CD14-positive monocyte (primary cell): ENCODE results near the gene DCTN1. TPM values are rescaled to one million over a fixed set of nuclear protein-coding genes. Genes with fewer than 3 reads are reported as not detected.

Experiments
- DNase-seq, 3 donors: peaks; one replicate each; pipeline ENCODE4 v3.0.0-alpha.2; 2011 to 2022
- H2AFZ ChIP-seq: 2 replicates; pipeline ENCODE4 v1.6.0; 2012; ENCODE audit warnings: mild to moderate bottlenecking, low read depth, low read length, inconsistent platforms; ENCODE audit not compliant: insufficient read depth, poor library complexity, severe bottlenecking
- H3K27ac ChIP-seq, 2 donors: 1 replicate in 1 of 2; 2 replicates in 1 of 2; pipeline ENCODE4 v1.5.1; 2012 to 2013; ENCODE audit warnings: low read length in 2 of 2, control low read depth in 1 of 2, inconsistent platforms in 1 of 2, low read depth in 1 of 2, mild to moderate bottlenecking in 1 of 2
- H3K27me3 ChIP-seq, 2 donors: one replicate each; pipeline versions ENCODE4 v1.6.0 to v1.6.1; 2011 to 2013; ENCODE audit warnings: low read length in 2 of 2; ENCODE audit not compliant: control insufficient read depth in 2 of 2, insufficient read depth in 2 of 2
- H3K36me3 ChIP-seq, 2 donors: replicated peaks in 1 of 2; 1 replicate in 1 of 2; 2 replicates in 1 of 2; pipeline versions ENCODE4 v1.5.1 to v1.6.1; 2012 to 2013; ENCODE audit warnings: low read length in 2 of 2, control low read depth in 1 of 2, inconsistent platforms in 1 of 2, mild to moderate bottlenecking in 1 of 2; ENCODE audit not compliant: insufficient read depth in 2 of 2, control insufficient read depth in 1 of 2
- H3K4me1 ChIP-seq, 2 donors: 1 replicate in 1 of 2; 2 replicates in 1 of 2; pipeline versions ENCODE4 v1.5.1 to v1.6.1; 2012 to 2013; ENCODE audit warnings: low read length in 2 of 2, control low read depth in 1 of 2, inconsistent platforms in 1 of 2, mild to moderate bottlenecking in 1 of 2, moderate library complexity in 1 of 2; ENCODE audit not compliant: insufficient read depth in 2 of 2, control insufficient read depth in 1 of 2
- H3K4me2 ChIP-seq: replicated peaks from 2 replicates; pipeline ENCODE3; 2012; ENCODE audit warnings: low read length, moderate library complexity, mild to moderate bottlenecking; ENCODE audit not compliant: poor library complexity, severe bottlenecking; ENCODE audit errors: extremely low read depth
- H3K4me3 ChIP-seq, 3 experiments: fragments of 200-600 bp in 1 of 3; sonication (generic) in 1 of 3; replicated peaks in 1 of 3; 1 replicate in 2 of 3; 2 replicates in 1 of 3; pipeline ENCODE4 v1.5.1; 2011 to 2013; ENCODE audit warnings: low read length in 3 of 3, mild to moderate bottlenecking in 3 of 3, control low read depth in 2 of 3, low read depth in 2 of 3, inconsistent platforms in 1 of 3, moderate library complexity in 1 of 3
- H3K79me2 ChIP-seq: 2 replicates; pipeline ENCODE4 v1.6.0; 2012; ENCODE audit warnings: mild to moderate bottlenecking, control low read depth, inconsistent platforms, low read length, moderate library complexity; ENCODE audit not compliant: insufficient read depth
- H3K9ac ChIP-seq: 2 replicates; pipeline ENCODE4 v1.6.0; 2017; ENCODE audit warnings: low read length, mild to moderate bottlenecking; ENCODE audit not compliant: insufficient read depth, poor library complexity, severe bottlenecking
- H3K9me3 ChIP-seq, 2 donors: replicated peaks in 1 of 2; 1 replicate in 1 of 2; 2 replicates in 1 of 2; pipeline versions ENCODE4 v1.5.1 to v1.6.1; 2012 to 2013; ENCODE audit warnings: low read length in 2 of 2, control low read depth in 1 of 2; ENCODE audit not compliant: control insufficient read depth in 1 of 2, insufficient read depth in 1 of 2
- H4K20me1 ChIP-seq: 2 replicates; pipeline ENCODE4 v1.6.0; 2012; ENCODE audit warnings: mild to moderate bottlenecking, low read length, control low read depth, moderate library complexity; ENCODE audit not compliant: insufficient read depth
- H3K27ac Mint-ChIP-seq, 7 donors: one replicate each; pipeline ENCODE4 v1.8.0; 2020; ENCODE audit warnings: mild to moderate bottlenecking in 7 of 7, mixed read lengths in 7 of 7, moderate library complexity in 6 of 7, inconsistent platforms in 2 of 7
- H3K27me3 Mint-ChIP-seq, 3 donors: one replicate each; pipeline ENCODE4 v1.8.0; 2021 to 2022; ENCODE audit warnings: low read depth in 3 of 3, mild to moderate bottlenecking in 3 of 3, mixed read lengths in 3 of 3, moderate library complexity in 3 of 3, inconsistent platforms in 1 of 3
- H3K36me3 Mint-ChIP-seq, 2 donors: one replicate each; pipeline ENCODE4 v1.8.0; 2020; ENCODE audit warnings: mixed read lengths in 2 of 2, inconsistent platforms in 1 of 2, mild to moderate bottlenecking in 1 of 2
- H3K4me1 Mint-ChIP-seq: one replicate; pipeline ENCODE4 v1.8.0; 2020; ENCODE audit warnings: mild to moderate bottlenecking, mixed read lengths
- H3K4me3 Mint-ChIP-seq, 2 donors: one replicate each; pipeline ENCODE4 v1.8.0; 2020; ENCODE audit warnings: mild to moderate bottlenecking in 2 of 2, mixed read lengths in 2 of 2, moderate library complexity in 1 of 2
- H3K9me3 Mint-ChIP-seq, 7 donors: one replicate each; pipeline ENCODE4 v1.8.0; 2020 to 2022; ENCODE audit warnings: mixed read lengths in 7 of 7, mild to moderate bottlenecking in 6 of 7, moderate library complexity in 6 of 7, inconsistent platforms in 2 of 7
- WGBS: methylation state at CpG from one replicate; pipeline ENCODE4 v1.1.5; 2013; ENCODE audit warnings: missing lambda C conversion rate; ENCODE audit not compliant: insufficient coverage; 5-methylcytosine and 5-hydroxymethylcytosine counted together
- intact Hi-C, 2 donors: fragments of 100-400 bp; cut with micrococcal nuclease; formaldehyde crosslinking; loops; one replicate each; pipeline versions ENCODE4 v1.15.0 to v1.15.1; 2023
- polyA plus RNA-seq, 3 donors: library from polyadenylated mRNA; depleted of rRNA in 1 of 3; unstranded in 2 of 3; stranded (reverse) in 1 of 3; fragments of 300-500 nt in 2 of 3; fragments of >200 nt in 1 of 3; fragmentation: Illumina TruSeq in 2 of 3; gene quantifications; 1 replicate in 2 of 3; 2 replicates in 1 of 3; pipeline ENCODE4 v1.2.3, GENCODE V29; 2012 to 2021
- TF ChIP-seq, protein P1 (sequence below): fragments of 200-600 bp; IDR thresholded peaks from one replicate; pipeline ENCODE4 v1.8.0; 2022; ENCODE audit warnings: antibody characterized with exemption, mild to moderate bottlenecking

DCTN1 gene
- polyA plus RNA-seq, 3 donors = 27.7 to 45.5 (median 45.5) TPM

DNA sequence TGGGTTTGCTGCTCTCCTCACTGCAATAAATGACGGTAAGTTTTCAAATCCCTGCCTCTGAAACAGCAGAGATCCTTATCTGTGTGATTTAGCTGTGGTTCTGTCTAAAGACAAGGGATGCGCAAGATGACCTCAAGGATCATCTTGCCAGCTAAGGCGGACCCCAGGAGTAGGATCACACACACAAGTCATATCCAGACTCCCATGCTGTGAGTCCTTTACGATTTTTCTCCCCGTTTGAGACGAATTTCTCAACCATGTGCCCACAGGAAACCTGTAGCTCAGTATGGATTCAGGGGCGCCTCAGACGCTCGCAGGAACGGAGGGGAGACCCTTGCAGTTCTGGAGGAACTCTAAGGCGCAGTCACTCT, 11.1 kb upstream of the DCTN1 start:
- H4K20me1 ChIP-seq = peaks cover 28% of the 10 kb centered on the region
- H2AFZ ChIP-seq = peak overlapping the region; percentile 90
- Mint-ChIP-seq H3K36me3 (no peaks in the 10 kb centered on the region), H3K4me1 (peaks cover 8% of the 10 kb centered on the region), H3K4me3 (peak overlapping the region; percentile 93 to 95), H3K27ac (peak overlapping the region in 6 of 7 donors; percentile 86 to 100 (median 99)), H3K9me3 (no peaks in the 10 kb centered on the region), H3K27me3 (no peaks in the 10 kb centered on the region)
- TF ChIP-seq, protein P1, sequence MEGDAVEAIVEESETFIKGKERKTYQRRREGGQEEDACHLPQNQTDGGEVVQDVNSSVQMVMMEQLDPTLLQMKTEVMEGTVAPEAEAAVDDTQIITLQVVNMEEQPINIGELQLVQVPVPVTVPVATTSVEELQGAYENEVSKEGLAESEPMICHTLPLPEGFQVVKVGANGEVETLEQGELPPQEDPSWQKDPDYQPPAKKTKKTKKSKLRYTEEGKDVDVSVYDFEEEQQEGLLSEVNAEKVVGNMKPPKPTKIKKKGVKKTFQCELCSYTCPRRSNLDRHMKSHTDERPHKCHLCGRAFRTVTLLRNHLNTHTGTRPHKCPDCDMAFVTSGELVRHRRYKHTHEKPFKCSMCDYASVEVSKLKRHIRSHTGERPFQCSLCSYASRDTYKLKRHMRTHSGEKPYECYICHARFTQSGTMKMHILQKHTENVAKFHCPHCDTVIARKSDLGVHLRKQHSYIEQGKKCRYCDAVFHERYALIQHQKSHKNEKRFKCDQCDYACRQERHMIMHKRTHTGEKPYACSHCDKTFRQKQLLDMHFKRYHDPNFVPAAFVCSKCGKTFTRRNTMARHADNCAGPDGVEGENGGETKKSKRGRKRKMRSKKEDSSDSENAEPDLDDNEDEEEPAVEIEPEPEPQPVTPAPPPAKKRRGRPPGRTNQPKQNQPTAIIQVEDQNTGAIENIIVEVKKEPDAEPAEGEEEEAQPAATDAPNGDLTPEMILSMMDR = no peak
- DNase-seq = no peak
- no peaks in the 10 kb centered on the region for H3K9me3 ChIP-seq
- H3K9ac ChIP-seq = peak overlapping the region; percentile 91
- peak overlapping the region in 1 of 2 donors; percentile 93 for H3K27ac ChIP-seq
- H3K27me3 ChIP-seq = no peaks in the 10 kb centered on the region
- H3K79me2 ChIP-seq = peaks cover 52% of the 10 kb centered on the region
- peaks cover 9 to 16% of the 10 kb centered on the region in 2 donors for H3K4me1 ChIP-seq
- no peaks in the 10 kb centered on the region for H3K36me3 ChIP-seq
- 2% methylated on average over 10 of the region's 11 CpGs for WGBS
- H3K4me2 ChIP-seq = peak overlapping the region; percentile 99
- intact Hi-C loops = loop anchor here in 1 of 2 donors (10.0 kb wide), 2 partner anchors 154 to 566 kb away; partner anchors contain the start of gene STAMBP
- H3K4me3 ChIP-seq = peak overlapping the region; percentile 70 to 87 (median 74)

DNA sequence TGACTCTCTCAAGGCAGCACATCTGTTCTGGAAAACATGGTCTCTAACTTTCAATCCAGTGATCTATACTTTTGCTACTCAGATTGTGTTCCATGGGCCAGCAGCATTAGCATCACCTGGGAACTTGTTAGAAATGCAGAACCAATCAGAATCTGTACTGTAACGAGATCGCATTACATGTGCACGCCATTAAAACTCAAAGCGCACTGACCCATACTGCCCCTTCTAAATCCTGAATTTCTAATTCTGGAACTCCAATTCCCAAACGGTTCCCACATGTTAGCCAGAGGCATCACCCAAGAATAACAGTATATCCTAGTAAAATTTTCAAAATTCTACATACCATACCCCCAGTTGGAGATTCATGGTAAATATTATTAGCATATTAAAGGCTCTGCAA, 10.5 kb upstream of the DCTN1 start:
- Histone ChIP-seq H3K79me2 (peaks cover 55% of the 10 kb centered on the region), H3K4me2 (peak overlapping the region; percentile 99), H3K27me3 (no peaks in the 10 kb centered on the region), H3K9me3 (no peaks in the 10 kb centered on the region), H3K9ac (peak overlapping the region; percentile 91), H3K36me3 (peaks cover 0 to 5% of the 10 kb centered on the region in 2 donors), H4K20me1 (peaks cover 31% of the 10 kb centered on the region), H3K4me1 (peaks cover 9 to 16% of the 10 kb centered on the region in 2 donors), H2AFZ (no peak overlapping the region), H3K4me3 (peak overlapping the region; percentile 70 to 87 (median 74)), H3K27ac (no peak overlapping the region)
- Mint-ChIP-seq H3K4me3 (peak overlapping the region in 1 of 2 donors; percentile 49), H3K4me1 (peaks cover 8% of the 10 kb centered on the region), H3K9me3 (no peaks in the 10 kb centered on the region), H3K27me3 (no peaks in the 10 kb centered on the region), H3K36me3 (no peaks in the 10 kb centered on the region), H3K27ac (no peak overlapping the region)
- intact Hi-C loops = loop anchor here in 1 of 2 donors (10.0 kb wide), 2 partner anchors 154 to 566 kb away; partner anchors contain the start of gene STAMBP
- 96% methylated on average over 4 of the region's 5 CpGs for WGBS
- TF ChIP-seq, protein P1 = no peak
- DNase-seq = no peak
